ENCODE data around the gene UBXN7.
A peak's percentile ranks its signal among the peaks of the same experiment; 100 is the strongest.
"Not testable (repeated sequence)": the region's sequence is repeated elsewhere in the genome, so short reads cannot be mapped to it uniquely, and the experiment has no call there.

UBXN7 gene, protein sequence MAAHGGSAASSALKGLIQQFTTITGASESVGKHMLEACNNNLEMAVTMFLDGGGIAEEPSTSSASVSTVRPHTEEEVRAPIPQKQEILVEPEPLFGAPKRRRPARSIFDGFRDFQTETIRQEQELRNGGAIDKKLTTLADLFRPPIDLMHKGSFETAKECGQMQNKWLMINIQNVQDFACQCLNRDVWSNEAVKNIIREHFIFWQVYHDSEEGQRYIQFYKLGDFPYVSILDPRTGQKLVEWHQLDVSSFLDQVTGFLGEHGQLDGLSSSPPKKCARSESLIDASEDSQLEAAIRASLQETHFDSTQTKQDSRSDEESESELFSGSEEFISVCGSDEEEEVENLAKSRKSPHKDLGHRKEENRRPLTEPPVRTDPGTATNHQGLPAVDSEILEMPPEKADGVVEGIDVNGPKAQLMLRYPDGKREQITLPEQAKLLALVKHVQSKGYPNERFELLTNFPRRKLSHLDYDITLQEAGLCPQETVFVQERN

DNA sequence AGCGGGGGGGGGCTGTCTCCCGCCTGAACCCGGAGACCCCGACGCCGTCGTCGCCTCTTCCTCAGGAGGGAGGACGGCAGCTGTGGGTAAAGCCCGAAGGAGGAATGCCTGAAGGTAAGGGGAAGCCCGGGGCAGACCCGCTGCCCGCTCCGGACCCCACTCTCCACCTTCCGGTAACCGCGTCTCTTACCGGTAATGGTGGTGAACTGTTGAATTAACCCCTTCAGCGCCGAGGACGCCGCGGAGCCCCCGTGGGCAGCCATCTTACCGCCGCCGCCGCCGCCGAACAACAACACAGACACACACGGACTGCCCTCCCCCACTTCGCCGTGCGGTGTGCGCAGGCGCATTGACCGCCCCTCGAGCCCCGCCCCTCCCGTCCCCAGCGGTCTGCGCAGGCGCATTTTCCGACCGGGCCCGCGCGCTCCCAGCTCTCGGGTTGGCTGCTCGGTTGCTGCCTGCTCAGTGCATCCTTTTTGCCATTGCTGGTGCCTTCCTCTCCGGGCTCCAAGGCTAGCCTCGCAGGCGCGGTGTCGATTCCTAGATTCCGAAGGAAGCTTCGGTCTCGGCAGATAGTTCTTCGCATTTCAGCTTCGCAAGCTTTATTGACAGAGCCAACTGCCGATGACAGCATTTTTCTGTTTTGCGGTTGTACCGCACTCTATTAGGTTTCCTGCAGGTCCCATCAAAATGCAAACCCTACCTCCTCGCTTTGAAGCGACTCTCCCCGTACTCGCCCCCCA, at the start of gene UBXN7:
Gene UBXN7 (minus strand): TSS at position 291 of the 743 bp plus-strand sequence. CDS start 28 bp downstream, at position 263.
- H3K27ac ChIP-seq, result peak within 1 kb of the TSS; percentile 93

DNA sequence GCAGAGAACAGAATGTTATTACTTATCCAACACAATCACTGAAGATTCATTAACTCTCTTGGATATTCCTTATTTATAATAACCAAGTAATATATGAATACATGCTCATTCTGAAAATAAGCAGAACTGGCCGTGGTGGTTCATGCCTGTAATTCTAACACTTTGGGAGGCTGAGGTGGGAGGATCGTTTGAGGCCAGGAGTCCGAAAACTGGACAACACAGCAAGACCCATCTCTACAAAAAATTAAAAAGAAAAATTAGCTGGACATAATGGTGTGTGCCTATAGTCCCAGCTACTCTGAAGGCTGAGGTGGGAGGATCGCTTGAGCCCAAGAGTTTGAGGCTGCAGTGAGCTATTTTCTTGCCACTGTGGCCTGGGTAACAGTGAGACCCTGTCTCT, 45.5 kb upstream of the UBXN7 start:
- TF ChIP-seq ZFX (IDR thresholded peaks at IDR 0.05; ENCODE audit: borderline replicate concordance), result no peak
- TF ChIP-seq, protein P1, sequence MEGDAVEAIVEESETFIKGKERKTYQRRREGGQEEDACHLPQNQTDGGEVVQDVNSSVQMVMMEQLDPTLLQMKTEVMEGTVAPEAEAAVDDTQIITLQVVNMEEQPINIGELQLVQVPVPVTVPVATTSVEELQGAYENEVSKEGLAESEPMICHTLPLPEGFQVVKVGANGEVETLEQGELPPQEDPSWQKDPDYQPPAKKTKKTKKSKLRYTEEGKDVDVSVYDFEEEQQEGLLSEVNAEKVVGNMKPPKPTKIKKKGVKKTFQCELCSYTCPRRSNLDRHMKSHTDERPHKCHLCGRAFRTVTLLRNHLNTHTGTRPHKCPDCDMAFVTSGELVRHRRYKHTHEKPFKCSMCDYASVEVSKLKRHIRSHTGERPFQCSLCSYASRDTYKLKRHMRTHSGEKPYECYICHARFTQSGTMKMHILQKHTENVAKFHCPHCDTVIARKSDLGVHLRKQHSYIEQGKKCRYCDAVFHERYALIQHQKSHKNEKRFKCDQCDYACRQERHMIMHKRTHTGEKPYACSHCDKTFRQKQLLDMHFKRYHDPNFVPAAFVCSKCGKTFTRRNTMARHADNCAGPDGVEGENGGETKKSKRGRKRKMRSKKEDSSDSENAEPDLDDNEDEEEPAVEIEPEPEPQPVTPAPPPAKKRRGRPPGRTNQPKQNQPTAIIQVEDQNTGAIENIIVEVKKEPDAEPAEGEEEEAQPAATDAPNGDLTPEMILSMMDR (IDR thresholded peaks at IDR 0.05), result no peak
- no peak overlapping the region for H3K27ac ChIP-seq

More for the DNA sequence above, at the start of gene UBXN7:
- TF ChIP-seq, protein P1 (IDR thresholded peaks at IDR 0.05), result no peak
- no peak for TF ChIP-seq ZFX (IDR thresholded peaks at IDR 0.05; ENCODE audit: borderline replicate concordance)

DNA sequence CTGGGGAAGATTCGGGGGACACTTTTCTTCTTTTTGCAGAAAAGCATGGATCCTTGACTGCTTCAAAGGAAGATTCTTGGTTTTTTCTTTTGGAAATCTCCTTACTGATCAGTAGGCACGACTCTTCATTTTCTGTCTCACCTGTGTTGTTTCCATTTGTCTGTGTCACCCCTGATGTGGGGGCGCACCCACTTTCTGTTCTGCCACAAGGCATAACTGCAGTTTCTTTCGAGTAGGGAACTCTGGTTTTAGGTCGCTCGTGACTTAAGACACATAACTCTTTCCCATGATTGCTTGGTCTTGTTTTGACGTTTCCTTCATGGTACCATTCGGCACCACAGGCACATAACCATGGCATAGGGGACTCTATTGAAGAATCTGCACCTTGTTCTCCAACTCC, 40.1 kb upstream of the UBXN7 start:
- H3K27ac ChIP-seq, result no peak overlapping the region
- TF ChIP-seq, protein P1 (IDR thresholded peaks at IDR 0.05), result no peak
- TF ChIP-seq ZFX (IDR thresholded peaks at IDR 0.05; ENCODE audit: borderline replicate concordance), result no peak

DNA sequence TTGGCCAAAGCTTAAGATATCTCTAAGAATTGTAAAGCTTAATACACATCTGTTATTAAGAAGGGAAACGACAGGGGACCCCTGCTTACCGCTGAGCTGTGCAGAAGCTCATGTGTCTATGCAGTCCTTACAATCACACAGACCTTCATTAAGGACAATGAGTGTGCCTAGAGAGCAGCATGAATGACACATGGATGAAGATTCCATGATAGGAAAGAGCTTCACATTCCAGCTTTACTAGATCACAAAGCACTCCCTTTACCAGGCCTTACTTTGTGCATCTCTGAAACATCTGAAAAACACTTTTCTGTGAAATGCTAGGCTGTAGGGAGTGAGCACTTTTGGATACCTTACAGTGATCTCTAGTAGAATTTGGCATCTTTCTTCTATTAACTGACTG, 39.3 kb upstream of the UBXN7 start:
- no peak overlapping the region for H3K27ac ChIP-seq
- no peak for TF ChIP-seq ZFX (IDR thresholded peaks at IDR 0.05; ENCODE audit: borderline replicate concordance)

DNA sequence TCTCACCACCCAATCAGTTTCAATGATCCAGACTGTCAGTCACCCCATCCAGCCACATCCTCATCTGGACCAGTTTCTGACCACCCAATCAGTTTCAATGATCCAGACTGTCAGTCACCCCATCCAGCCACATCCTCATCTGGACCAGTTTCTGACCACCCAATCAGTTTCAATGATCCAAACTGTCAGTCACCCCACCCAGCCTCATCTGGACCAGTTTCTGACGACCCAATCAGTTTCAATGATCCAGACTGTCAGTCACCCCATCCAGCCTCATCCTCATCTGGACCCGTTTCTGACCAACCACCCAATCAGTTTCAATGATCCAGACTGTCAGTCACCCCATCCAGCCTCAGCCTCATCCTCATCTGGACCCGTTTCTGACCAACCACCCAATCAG, 38.0 kb upstream of the UBXN7 start:
- H3K27ac ChIP-seq, result not testable (repeated sequence)

- H3K27ac ChIP-seq, result no peak overlapping the region
- TF ChIP-seq, protein P1 (IDR thresholded peaks at IDR 0.05), result no peak
- no peak for TF ChIP-seq ZFX (IDR thresholded peaks at IDR 0.05; ENCODE audit: borderline replicate concordance)
Measured at GRCh38 chr3:196463804-196464203, 31.6 kb upstream of the UBXN7 start.

DNA sequence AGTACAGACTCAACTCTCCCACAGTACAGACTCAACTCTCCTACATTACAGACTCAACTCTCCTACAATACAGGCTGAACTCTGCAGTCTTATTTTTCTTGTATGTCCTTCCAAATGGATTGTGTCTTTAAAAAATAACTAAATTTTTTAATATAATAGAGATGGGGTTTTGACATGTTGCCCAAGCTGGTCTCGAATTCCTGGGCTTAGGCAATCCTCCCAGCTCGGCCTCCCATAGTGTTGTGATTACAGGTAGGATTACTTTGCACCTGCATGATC, 31.2 kb upstream of the UBXN7 start:
- H3K27ac ChIP-seq, result no peak overlapping the region
- TF ChIP-seq ZFX (IDR thresholded peaks at IDR 0.05; ENCODE audit: borderline replicate concordance), result no peak
- TF ChIP-seq, protein P1 (IDR thresholded peaks at IDR 0.05), result no peak

- not testable (repeated sequence) for H3K27ac ChIP-seq
Measured at GRCh38 chr3:196462680-196463477, 30.7 kb upstream of the UBXN7 start.
